ENCODE measurements around the gene ANTKMT. TPM values are rescaled to one million over a fixed set of nuclear protein-coding genes. Genes with fewer than 3 reads are reported as not detected.

Gene ANTKMT
- total RNA-seq, 1 donor from 2014 or later: 22.6 TPM

DNA sequence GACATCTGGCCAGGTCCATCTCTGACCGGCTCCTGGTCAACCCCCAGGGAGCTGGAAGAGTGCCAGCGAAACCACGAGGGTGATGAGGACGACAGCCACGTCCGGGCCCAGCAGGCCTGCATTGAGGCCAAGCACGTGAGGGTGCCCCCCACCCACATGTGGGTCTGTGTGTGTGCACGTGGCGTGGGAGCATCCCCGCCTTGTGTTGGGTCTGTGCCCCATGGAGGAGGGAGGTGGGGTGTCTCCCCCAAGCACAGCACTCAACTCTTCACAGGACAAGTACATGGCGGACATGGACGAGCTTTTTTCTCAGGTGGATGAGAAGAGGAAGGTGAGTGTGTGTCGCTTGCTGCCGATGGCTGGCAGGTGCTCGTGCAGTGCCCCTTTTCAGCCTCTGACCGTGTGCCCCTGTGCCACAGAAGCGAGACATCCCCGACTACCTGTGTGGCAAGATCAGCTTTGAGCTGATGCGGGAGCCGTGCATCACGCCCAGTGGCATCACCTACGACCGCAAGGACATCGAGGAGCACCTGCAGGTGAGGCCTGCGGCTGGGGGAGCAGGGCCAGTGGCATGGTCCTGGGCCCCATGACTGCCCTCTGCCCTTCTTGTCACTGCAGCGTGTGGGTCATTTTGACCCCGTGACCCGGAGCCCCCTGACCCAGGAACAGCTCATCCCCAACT lies 39.1 kb upstream of the ANTKMT start:
- peaks cover 13% of the 10 kb centered on the region for H3K4me1 Mint-ChIP-seq (ENCODE audit: low read depth, unreplicated experiment)

DNA sequence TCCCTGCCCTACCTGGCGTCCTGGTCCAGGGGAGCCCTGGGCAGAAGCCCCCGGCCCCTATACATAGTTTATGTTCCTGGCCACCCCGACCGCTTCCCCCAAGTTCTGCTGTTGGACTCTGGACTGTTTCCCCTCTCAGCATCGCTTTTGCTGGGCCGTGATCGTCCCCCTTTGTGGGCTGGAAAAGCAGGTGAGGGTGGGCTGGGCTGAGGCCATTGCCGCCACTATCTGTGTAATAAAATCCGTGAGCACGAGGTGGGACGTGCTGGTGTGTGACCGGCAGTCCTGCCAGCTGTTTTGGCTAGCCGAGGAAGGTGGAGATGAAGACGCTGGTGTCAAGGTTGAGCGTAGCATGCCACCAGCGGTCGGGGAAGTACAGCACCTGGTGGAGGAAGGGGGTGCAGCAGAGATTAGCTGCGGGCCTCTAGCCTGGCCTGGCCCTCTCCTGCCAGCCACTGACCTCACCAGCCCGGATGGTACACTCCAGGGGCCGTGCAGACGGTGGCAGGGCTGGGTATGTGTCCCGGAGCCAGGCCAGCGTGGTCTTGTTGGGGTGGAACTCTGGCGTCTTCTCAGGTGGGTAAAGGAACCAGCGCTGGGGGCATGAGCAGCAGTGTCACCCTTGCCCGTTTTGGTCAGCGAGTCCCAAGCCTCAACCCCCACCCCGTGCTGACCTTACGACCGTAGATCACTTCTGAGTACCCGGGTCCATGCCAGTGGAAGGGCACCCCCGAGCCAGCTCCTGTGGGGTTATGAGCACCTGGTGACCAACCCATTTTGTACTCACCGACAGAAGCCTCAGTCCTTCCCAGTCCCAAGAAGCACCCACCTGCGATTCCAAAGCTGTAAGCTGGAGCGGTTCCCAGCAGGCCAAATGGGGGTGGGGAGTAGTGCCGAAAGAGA lies 38.2 kb upstream of the ANTKMT start:
- TF ChIP-seq, protein P1, sequence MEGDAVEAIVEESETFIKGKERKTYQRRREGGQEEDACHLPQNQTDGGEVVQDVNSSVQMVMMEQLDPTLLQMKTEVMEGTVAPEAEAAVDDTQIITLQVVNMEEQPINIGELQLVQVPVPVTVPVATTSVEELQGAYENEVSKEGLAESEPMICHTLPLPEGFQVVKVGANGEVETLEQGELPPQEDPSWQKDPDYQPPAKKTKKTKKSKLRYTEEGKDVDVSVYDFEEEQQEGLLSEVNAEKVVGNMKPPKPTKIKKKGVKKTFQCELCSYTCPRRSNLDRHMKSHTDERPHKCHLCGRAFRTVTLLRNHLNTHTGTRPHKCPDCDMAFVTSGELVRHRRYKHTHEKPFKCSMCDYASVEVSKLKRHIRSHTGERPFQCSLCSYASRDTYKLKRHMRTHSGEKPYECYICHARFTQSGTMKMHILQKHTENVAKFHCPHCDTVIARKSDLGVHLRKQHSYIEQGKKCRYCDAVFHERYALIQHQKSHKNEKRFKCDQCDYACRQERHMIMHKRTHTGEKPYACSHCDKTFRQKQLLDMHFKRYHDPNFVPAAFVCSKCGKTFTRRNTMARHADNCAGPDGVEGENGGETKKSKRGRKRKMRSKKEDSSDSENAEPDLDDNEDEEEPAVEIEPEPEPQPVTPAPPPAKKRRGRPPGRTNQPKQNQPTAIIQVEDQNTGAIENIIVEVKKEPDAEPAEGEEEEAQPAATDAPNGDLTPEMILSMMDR (IDR thresholded peaks at IDR 0.05; ENCODE audit: insufficient read depth, low read depth, low read length): no peak
- TF ChIP-seq EZH2 (IDR thresholded peaks at IDR 0.05; ENCODE audit: insufficient read depth, low read length): no peak
- Histone ChIP-seq H3K27ac (ENCODE audit: low read depth, low read length) (no peak overlapping the region), H2AFZ (ENCODE audit: low read depth, low read length) (no peak overlapping the region), H4K20me1 (ENCODE audit: insufficient read depth, low read length) (peaks cover 31% of the 10 kb centered on the region), H3K9ac (ENCODE audit: low read length) (peak overlapping the region; percentile 65), H3K27me3 (ENCODE audit: insufficient read depth, low read length) (no peaks in the 10 kb centered on the region), H3K9me3 (ENCODE audit: insufficient read depth, low read depth, low read length) (no peaks in the 10 kb centered on the region), H3K4me3 (ENCODE audit: insufficient read depth, low read depth, low read length) (no peak overlapping the region), H3K79me2 (ENCODE audit: insufficient read depth, low read length) (peaks cover 60% of the 10 kb centered on the region), H3K36me3 (ENCODE audit: insufficient read depth, low read length) (peaks cover 3% of the 10 kb centered on the region), H3K4me2 (ENCODE audit: low read length) (peak overlapping the region; percentile 88), H3K4me1 (ENCODE audit: insufficient read depth, low read length) (peaks cover 32% of the 10 kb centered on the region)
- H3K36me3 Mint-ChIP-seq (ENCODE audit: low read depth, unreplicated experiment): peaks cover 10% of the 10 kb centered on the region
- no peak for FAIRE-seq
- peak overlapping the region; percentile 78 for H3K4me3 Mint-ChIP-seq (ENCODE audit: unreplicated experiment)
- peaks cover 13% of the 10 kb centered on the region for H3K4me1 Mint-ChIP-seq (ENCODE audit: low read depth, unreplicated experiment)
- no peaks in the 10 kb centered on the region for H3K27me3 Mint-ChIP-seq (ENCODE audit: low read depth, unreplicated experiment)
- peak overlapping the region; percentile 34 for H3K27ac Mint-ChIP-seq (ENCODE audit: unreplicated experiment)
- no peak for DNase-seq (ENCODE audit: low read depth)
- no peaks in the 10 kb centered on the region for H3K9me3 Mint-ChIP-seq (ENCODE audit: unreplicated experiment)

More for the DNA sequence above, 39.1 kb upstream of the ANTKMT start:
- FAIRE-seq: no peak
- Histone ChIP-seq H3K9me3 (ENCODE audit: insufficient read depth, low read depth, low read length) (no peaks in the 10 kb centered on the region), H3K79me2 (ENCODE audit: insufficient read depth, low read length) (peaks cover 55% of the 10 kb centered on the region), H3K27me3 (ENCODE audit: insufficient read depth, low read length) (no peaks in the 10 kb centered on the region), H3K4me2 (ENCODE audit: low read length) (peak overlapping the region; percentile 98), H2AFZ (ENCODE audit: low read depth, low read length) (no peak overlapping the region), H3K4me3 (ENCODE audit: insufficient read depth, low read depth, low read length) (peak overlapping the region; percentile 78), H4K20me1 (ENCODE audit: insufficient read depth, low read length) (peaks cover 31% of the 10 kb centered on the region), H3K9ac (ENCODE audit: low read length) (peak overlapping the region; percentile 90), H3K4me1 (ENCODE audit: insufficient read depth, low read length) (peaks cover 32% of the 10 kb centered on the region), H3K36me3 (ENCODE audit: insufficient read depth, low read length) (peaks cover 3% of the 10 kb centered on the region), H3K27ac (ENCODE audit: low read depth, low read length) (no peak overlapping the region)
- Mint-ChIP-seq H3K27ac (ENCODE audit: unreplicated experiment) (peak overlapping the region; percentile 87), H3K9me3 (ENCODE audit: unreplicated experiment) (no peaks in the 10 kb centered on the region), H3K4me3 (ENCODE audit: unreplicated experiment) (peak overlapping the region; percentile 89), H3K27me3 (ENCODE audit: low read depth, unreplicated experiment) (no peaks in the 10 kb centered on the region), H3K36me3 (ENCODE audit: low read depth, unreplicated experiment) (peaks cover 8% of the 10 kb centered on the region)
- DNase-seq (ENCODE audit: low read depth): peak; percentile 16
- TF ChIP-seq, protein P1 (IDR thresholded peaks at IDR 0.05; ENCODE audit: insufficient read depth, low read depth, low read length): no peak
- no peak for TF ChIP-seq EZH2 (IDR thresholded peaks at IDR 0.05; ENCODE audit: insufficient read depth, low read length)

Measured in astrocyte (in vitro differentiated cells and primary cell).